Fibroblast of the aortic adventitia (primary cell): ENCODE measurements around the gene PNPLA6. TPM values are rescaled to one million over a fixed set of nuclear protein-coding genes. Genes with fewer than 3 reads are reported as not detected.

ENCODE experiments used
- DNase-seq: peaks from one replicate; pipeline ENCODE4 v3.0.0-alpha.2; 2010; ENCODE audit warnings: low read depth
- H3K4me3 ChIP-seq: 2 replicates; pipeline ENCODE4 v1.5.1; 2011; ENCODE audit warnings: low read depth, mild to moderate bottlenecking, control low read depth, low read length, moderate library complexity
- CTCF ChIP-seq: IDR thresholded peaks from 2 replicates; pipeline ENCODE4 v1.5.1; 2011; ENCODE audit warnings: mild to moderate bottlenecking, low read length, control low read depth, inconsistent platforms; ENCODE audit not compliant: insufficient read depth
- total RNA-seq: library from RNA; depleted of rRNA; stranded (reverse); fragments of >200 nt; gene quantifications from 2 replicates; pipeline ENCODE4 v1.2.3, GENCODE V29; 2012; ENCODE audit warnings: low replicate concordance

The PNPLA6 gene
- total RNA-seq, 1 donor: 67.8 TPM

DNA sequence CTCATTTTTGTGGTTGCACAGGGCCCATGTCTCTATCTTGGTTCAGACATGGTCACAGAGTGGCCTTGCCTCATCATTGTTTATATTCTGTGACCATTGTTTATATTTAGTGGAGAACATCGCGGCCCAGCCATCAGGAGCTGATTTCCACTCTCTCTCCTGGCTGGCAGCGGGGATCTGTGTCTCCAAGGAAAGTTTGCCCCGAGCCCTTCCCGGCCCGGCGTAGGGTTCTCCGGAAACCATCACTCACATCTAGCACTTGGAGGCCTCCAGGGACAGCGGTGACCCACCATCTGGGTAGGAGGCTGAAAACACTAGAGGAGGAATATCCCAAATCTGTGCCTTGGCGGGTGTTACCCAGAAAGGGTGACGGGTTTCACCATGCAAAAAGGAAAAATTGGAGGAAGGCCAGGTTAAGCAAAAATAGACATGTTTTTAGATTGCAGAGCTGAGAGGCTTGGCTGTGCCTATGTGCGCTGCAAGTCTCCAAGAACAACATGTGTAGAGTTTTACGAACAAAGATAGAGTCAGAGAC lies 20.3 kb upstream of the PNPLA6 start:
- H3K4me3 ChIP-seq: peak overlapping the region; percentile 67
- TF ChIP-seq CTCF: no peak
- DNase-seq: peak; percentile 61

DNA sequence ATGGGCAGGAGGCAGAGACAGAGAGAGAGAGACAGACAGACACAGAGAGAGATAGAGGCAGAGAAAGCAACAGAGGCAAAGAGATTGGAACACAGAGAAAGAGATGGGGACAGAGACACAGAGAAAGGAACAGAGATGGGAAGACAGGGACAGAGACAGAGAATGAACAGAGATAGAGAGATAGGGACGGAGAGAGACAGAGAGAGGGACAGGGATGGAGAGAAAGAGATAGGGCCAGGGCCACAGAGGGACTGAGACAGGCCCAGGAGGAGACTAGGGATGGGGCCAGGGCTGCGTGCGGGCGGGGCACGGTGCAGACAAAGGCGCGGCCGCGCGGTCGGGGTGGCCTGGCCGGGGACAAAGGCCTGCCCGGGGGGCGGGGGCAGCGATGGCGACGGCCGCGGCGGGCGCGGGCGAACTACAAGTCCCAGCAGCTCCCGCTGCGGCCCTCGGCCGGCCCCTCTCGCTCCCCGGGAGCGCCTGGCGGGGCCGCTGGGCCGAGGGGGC lies 19.8 kb upstream of the PNPLA6 start, which contains the start of gene ZNF358:
TSS of gene ZNF358 (plus strand) at position 459 of the 507 bp plus-strand sequence. CDS start 3,140 bp downstream, outside the sequence.
- TF ChIP-seq CTCF: no peak
- peak; percentile 54 for DNase-seq

DNA sequence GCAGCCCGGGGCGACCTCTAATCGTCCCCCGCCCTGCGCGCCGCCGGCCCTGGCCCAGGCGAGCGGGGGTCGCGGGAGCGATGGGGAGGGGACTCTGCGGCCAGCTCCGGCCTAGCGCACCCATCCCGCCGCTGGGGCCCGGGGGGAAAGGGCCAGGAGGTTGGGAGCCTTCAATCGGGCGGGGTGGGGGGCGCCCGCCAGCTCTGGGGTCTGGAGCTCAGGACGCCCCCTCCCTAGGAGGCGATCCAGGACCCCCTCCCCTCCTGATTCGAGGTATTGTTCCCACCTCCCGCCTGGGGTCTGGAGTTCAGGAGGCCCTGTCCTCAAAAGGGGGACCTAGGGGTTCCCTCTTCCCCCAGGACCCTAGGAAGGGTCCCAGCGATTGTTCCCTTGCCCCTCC lies 19.2 kb upstream of the PNPLA6 start:
- no peak for TF ChIP-seq CTCF
- H3K4me3 ChIP-seq: peak overlapping the region; percentile 81
- DNase-seq: no peak

More for the DNA sequence above, 19.8 kb upstream of the PNPLA6 start, which contains the start of gene ZNF358:
- peak within 1 kb of the TSS; percentile 81 for H3K4me3 ChIP-seq

GRCh38 chr19:7516878-7517277 lies 18.6 kb upstream of the PNPLA6 start:
- peak overlapping the region; percentile 81 for H3K4me3 ChIP-seq
- DNase-seq: no peak
- no peak for TF ChIP-seq CTCF

GRCh38 chr19:7519361-7520130 lies 16.0 kb upstream of the PNPLA6 start:
- no peak for TF ChIP-seq CTCF
- no peak overlapping the region for H3K4me3 ChIP-seq
- DNase-seq: no peak

DNA sequence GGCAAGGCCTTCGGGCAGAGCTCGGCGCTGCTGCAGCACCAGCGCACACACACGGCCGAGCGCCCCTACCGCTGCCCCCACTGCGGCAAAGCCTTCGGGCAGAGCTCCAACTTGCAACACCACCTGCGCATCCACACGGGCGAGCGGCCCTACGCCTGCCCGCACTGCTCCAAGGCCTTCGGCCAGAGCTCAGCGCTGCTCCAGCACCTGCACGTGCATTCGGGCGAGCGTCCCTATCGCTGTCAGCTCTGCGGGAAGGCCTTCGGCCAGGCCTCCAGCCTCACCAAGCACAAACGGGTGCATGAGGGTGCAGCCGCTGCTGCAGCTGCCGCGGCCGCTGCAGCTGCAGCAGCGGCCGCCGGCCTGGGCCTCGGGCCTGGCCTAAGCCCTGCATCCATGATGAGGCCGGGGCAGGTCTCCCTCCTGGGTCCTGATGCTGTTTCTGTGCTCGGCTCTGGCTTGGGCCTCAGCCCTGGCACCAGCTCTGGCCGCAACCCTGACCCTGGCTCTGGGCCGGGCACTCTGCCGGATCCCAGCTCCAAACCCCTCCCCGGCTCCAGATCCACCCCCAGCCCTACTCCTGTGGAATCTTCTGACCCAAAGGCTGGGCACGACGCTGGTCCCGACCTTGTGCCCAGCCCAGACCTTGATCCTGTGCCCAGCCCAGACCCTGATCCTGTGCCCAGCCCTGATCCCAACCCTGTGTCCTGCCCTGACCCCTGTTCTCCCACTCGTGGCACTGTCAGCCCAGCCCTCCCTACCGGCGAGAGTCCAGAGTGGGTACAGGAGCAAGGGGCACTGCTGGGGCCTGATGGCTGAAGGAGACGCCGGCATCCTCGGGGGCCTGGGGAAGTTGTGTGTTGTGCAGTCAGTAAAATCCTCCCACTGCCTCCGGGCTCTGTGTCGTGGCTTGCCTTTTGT lies 15.1 kb upstream of the PNPLA6 start:
- no peak overlapping the region for H3K4me3 ChIP-seq
- no peak for DNase-seq

More for the DNA sequence above, 15.1 kb upstream of the PNPLA6 start:
- no peak for TF ChIP-seq CTCF
